HG03039 (cell line): ENCODE measurements around the gene ATF6.
"Not testable (repeated sequence)": the region's sequence is repeated elsewhere in the genome, so short reads cannot be mapped to it uniquely, and the experiment has no call there.

Experiments used
- ATAC-seq: cut with Tn5 transposase; IDR thresholded peaks from one replicate; pipeline ENCODE4 v1.9.1; 2021; ENCODE audit warnings: mild to moderate bottlenecking, moderate library complexity; ENCODE audit not compliant: unreplicated experiment

Gene ATF6

GRCh38 chr1:161778522-161778921 lies 12.4 kb downstream of the ATF6 start:
- ATAC-seq: no peak

GRCh38 chr1:161779393-161779792 lies 13.3 kb downstream of the ATF6 start:
- ATAC-seq: no peak

GRCh38 chr1:161781995-161782394 lies 15.9 kb downstream of the ATF6 start:
- no peak for ATAC-seq

- ATAC-seq: no peak
Observed at GRCh38 chr1:161782886-161783285, 16.8 kb downstream of the ATF6 start.

- no peak for ATAC-seq
Observed at GRCh38 chr1:161784968-161785367, 18.8 kb downstream of the ATF6 start.

- ATAC-seq: no peak
Observed at GRCh38 chr1:161787355-161787754, 21.2 kb downstream of the ATF6 start.

GRCh38 chr1:161790587-161791317 lies 24.6 kb downstream of the ATF6 start:
- ATAC-seq: no peak

- ATAC-seq: no peak
Observed at GRCh38 chr1:161791904-161792655, 26.0 kb downstream of the ATF6 start.

- ATAC-seq: peak; percentile 59
Observed at GRCh38 chr1:161792740-161793139, 26.6 kb downstream of the ATF6 start.

- no peak for ATAC-seq
Observed at GRCh38 chr1:161799792-161800191, 33.7 kb downstream of the ATF6 start.

- ATAC-seq: no peak
Observed at GRCh38 chr1:161801955-161802354, 35.8 kb downstream of the ATF6 start.

GRCh38 chr1:161803181-161803580 lies 37.1 kb downstream of the ATF6 start:
- no peak for ATAC-seq

GRCh38 chr1:161805399-161806197 lies 39.5 kb downstream of the ATF6 start:
- no peak for ATAC-seq

- not testable (repeated sequence) for ATAC-seq
Observed at GRCh38 chr1:161809202-161809601, 43.1 kb downstream of the ATF6 start.

- ATAC-seq: not testable (repeated sequence)
Observed at GRCh38 chr1:161809656-161810055, 43.5 kb downstream of the ATF6 start.

GRCh38 chr1:161810780-161811179 lies 44.7 kb downstream of the ATF6 start:
- no peak for ATAC-seq

GRCh38 chr1:161816201-161816600 lies 50.1 kb downstream of the ATF6 start:
- ATAC-seq: no peak

GRCh38 chr1:161817176-161817730 lies 51.1 kb downstream of the ATF6 start:
- no peak for ATAC-seq

- no peak for ATAC-seq
Observed at GRCh38 chr1:161820914-161821313, 54.8 kb downstream of the ATF6 start.

- no peak for ATAC-seq
Observed at GRCh38 chr1:161824618-161825017, 58.5 kb downstream of the ATF6 start.

- no peak for ATAC-seq
Observed at GRCh38 chr1:161825831-161826230, 59.7 kb downstream of the ATF6 start.
